ENCODE data around the gene MXRA7. TPM values are rescaled to one million over a fixed set of nuclear protein-coding genes. Genes with fewer than 3 reads are reported as not detected.

Gene MXRA7
- total and polyA plus RNA-seq, 2 donors (not counting 3 experiments of a cell fraction or from before 2014, with no cell fraction given) = 49.5 to 95.8 TPM

DNA sequence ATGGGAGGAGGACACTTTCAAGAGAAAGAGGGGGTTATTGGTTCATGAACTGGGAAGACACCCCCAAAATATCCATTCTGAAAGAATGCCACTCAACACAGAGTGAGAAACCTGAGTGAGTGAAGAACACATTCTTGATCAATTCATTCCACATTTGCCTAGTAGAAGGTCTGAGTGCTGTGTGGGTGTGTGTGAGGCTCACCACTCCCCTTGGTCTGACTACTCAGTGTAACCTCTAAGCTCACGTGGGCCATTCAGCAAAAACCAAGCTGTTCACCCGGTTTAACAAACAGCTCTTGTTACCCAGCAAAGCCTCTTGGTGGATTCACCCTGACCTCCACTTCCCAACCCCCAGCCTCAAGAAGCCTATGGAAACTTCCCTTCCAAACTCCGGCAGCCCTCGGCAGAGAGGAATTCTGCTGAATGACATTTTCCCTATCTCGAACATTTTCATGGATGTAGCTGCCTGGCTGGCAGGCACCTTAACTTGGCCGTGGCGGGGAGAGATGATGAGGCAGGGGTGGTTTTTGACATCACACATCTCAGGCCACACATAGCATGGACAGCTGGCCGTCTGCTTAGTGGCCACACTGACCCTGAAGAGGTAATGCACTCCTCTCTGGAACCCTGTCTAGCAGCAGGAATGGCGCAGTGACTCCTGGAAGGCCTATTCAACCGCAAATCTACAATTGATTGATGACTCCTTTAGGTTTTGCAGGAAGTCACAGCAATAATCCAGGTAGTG is 78.8 kb downstream of the MXRA7 start:
- dilution Hi-C loops (cut with MboI; ENCODE audit: extremely low pct_ligation_motif_present, low sequenced_read_pairs) (no loop called here), intact Hi-C loops (cut with micrococcal nuclease) (no loop called here)
- H3K9me3 ChIP-seq (replicated peaks; ENCODE audit: control insufficient read depth, insufficient read depth, low read length) = no peaks in the 10 kb centered on the region
- H2AFZ ChIP-seq (ENCODE audit: low read depth, low read length) = no peak overlapping the region
- no peak for TF ChIP-seq JUN (IDR thresholded peaks at IDR 0.05; ENCODE audit: borderline replicate concordance, insufficient read depth, insufficient read length, low read depth)
- TF ChIP-seq EZH2 (IDR thresholded peaks at IDR 0.05; ENCODE audit: borderline replicate concordance, low read depth, low read length, severe bottlenecking) = no peak
- TF ChIP-seq GATA2 (IDR thresholded peaks at IDR 0.05; ENCODE audit: insufficient read depth, insufficient read length, low read depth, low read length) = no peak
- no peak for TF ChIP-seq POLR2AphosphoS5 (IDR thresholded peaks at IDR 0.05; ENCODE audit: insufficient read depth, low read depth, low read length)
- no peak for TF ChIP-seq FOS (IDR thresholded peaks at IDR 0.05; ENCODE audit: borderline replicate concordance, insufficient read depth, low read length)
- TF ChIP-seq, protein P1, sequence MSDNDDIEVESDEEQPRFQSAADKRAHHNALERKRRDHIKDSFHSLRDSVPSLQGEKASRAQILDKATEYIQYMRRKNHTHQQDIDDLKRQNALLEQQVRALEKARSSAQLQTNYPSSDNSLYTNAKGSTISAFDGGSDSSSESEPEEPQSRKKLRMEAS (IDR thresholded peaks at IDR 0.05; ENCODE audit: insufficient read depth, insufficient read length) = no peak
- H3K79me2 ChIP-seq (ENCODE audit: control insufficient read depth, insufficient read depth, low read length) = no peaks in the 10 kb centered on the region
- H3K9ac ChIP-seq (replicated peaks; ENCODE audit: extremely low read depth, insufficient read depth, low read length) = no peak overlapping the region
- H3K27ac ChIP-seq (ENCODE audit: insufficient read depth, low read depth, low read length) = no peak overlapping the region
- no peaks in the 10 kb centered on the region for H3K9me1 ChIP-seq (replicated peaks; ENCODE audit: control insufficient read depth, extremely low read depth, insufficient read depth, low read length)
- DNase-seq (ENCODE audit: low read depth, low spot score) (no peak), FAIRE-seq (no peak)
- POLR2A ChIA-PET = no interaction called here
- no peaks in the 10 kb centered on the region for H3K4me1 ChIP-seq (ENCODE audit: control insufficient read depth, extremely low read depth, insufficient read depth, low read length)
- H3K36me3 ChIP-seq (ENCODE audit: control insufficient read depth in 2 of 2, extremely low read depth in 1 of 2, insufficient read depth in 2 of 2, low read length in 2 of 2) = no peaks in the 10 kb centered on the region
- CTCF ChIA-PET = interaction anchor here (1.4 to 5.2 kb wide), 2 partner anchors 8 to 424 kb away, joined by 3 to 30 read pairs; no protein-coding TSS in a partner anchor
- no peaks in the 10 kb centered on the region for H4K20me1 ChIP-seq (replicated peaks; ENCODE audit: control insufficient read depth, extremely low read depth, insufficient read depth, low read length)
- no peak overlapping the region for H3K4me2 ChIP-seq (ENCODE audit: insufficient read depth, low read length)
- peaks cover 0 to 2% of the 10 kb centered on the region in 2 experiments for H3K27me3 ChIP-seq (ENCODE audit: control insufficient read depth in 2 of 2, insufficient read depth in 2 of 2, low read length in 2 of 2)
- H3K4me3 ChIP-seq (replicated peaks in 1 of 3; ENCODE audit: insufficient read depth in 1 of 3, low read depth in 1 of 3, low read length in 3 of 3) = no peak overlapping the region
- BruUV-seq (replicated peaks) = no TSS peak

DNA sequence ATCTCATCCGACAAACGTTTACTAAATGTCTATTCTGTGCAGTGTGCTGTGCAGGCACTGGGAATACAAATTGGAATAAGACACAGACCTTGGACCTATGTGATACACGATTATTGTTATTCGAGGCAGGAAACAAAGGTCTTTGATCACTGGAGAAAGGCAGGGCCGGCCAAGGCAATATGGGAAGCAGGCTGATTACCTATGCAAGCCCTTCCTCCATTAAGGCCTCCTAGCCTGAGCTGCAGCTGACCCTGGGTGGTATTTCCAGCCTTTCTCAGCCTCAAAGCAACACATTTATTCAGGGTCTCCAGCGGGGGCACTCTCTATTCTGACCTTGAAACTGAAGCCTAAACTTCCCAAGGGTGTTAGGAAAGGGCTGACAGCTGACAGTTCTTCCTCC is 80.6 kb downstream of the MXRA7 start:
- no peaks in the 10 kb centered on the region for H3K4me1 ChIP-seq (ENCODE audit: control insufficient read depth, extremely low read depth, insufficient read depth, low read length)
- no peak overlapping the region for H3K27ac ChIP-seq (ENCODE audit: insufficient read depth, low read depth, low read length)
- TF ChIP-seq, protein P1 (IDR thresholded peaks at IDR 0.05; ENCODE audit: insufficient read depth, insufficient read length) = no peak
- TF ChIP-seq, protein P2, sequence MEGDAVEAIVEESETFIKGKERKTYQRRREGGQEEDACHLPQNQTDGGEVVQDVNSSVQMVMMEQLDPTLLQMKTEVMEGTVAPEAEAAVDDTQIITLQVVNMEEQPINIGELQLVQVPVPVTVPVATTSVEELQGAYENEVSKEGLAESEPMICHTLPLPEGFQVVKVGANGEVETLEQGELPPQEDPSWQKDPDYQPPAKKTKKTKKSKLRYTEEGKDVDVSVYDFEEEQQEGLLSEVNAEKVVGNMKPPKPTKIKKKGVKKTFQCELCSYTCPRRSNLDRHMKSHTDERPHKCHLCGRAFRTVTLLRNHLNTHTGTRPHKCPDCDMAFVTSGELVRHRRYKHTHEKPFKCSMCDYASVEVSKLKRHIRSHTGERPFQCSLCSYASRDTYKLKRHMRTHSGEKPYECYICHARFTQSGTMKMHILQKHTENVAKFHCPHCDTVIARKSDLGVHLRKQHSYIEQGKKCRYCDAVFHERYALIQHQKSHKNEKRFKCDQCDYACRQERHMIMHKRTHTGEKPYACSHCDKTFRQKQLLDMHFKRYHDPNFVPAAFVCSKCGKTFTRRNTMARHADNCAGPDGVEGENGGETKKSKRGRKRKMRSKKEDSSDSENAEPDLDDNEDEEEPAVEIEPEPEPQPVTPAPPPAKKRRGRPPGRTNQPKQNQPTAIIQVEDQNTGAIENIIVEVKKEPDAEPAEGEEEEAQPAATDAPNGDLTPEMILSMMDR (IDR thresholded peaks at IDR 0.05; ENCODE audit: extremely low read depth in 1 of 2, insufficient read depth in 1 of 2, low read depth in 1 of 2, low read length in 2 of 2) = no peak
- no peak for TF ChIP-seq MYC (IDR thresholded peaks at IDR 0.05; ENCODE audit: low read depth, low read length)
- no peak for TF ChIP-seq EZH2 (IDR thresholded peaks at IDR 0.05; ENCODE audit: borderline replicate concordance, low read depth, low read length, severe bottlenecking)
- TF ChIP-seq POLR2A (IDR thresholded peaks at IDR 0.05; ENCODE audit: low read depth, low read length) = no peak
- no peak for TF ChIP-seq JUN (IDR thresholded peaks at IDR 0.05; ENCODE audit: borderline replicate concordance, insufficient read depth, insufficient read length, low read depth)
- no peak for TF ChIP-seq FOS (IDR thresholded peaks at IDR 0.05; ENCODE audit: borderline replicate concordance, insufficient read depth, low read length)
- TF ChIP-seq GATA2 (IDR thresholded peaks at IDR 0.05; ENCODE audit: insufficient read depth, insufficient read length, low read depth, low read length) = no peak
- no peak for TF ChIP-seq POLR2AphosphoS5 (IDR thresholded peaks at IDR 0.05; ENCODE audit: insufficient read depth, low read depth, low read length)
- BruUV-seq (replicated peaks) = no TSS peak
- POLR2A ChIA-PET = no interaction called here
- dilution Hi-C loops (cut with MboI; ENCODE audit: extremely low pct_ligation_motif_present, low sequenced_read_pairs) = no loop called here
- intact Hi-C loops (cut with micrococcal nuclease) = no loop called here
- no peak for DNase-seq (ENCODE audit: low read depth, low spot score)
- H3K9me3 ChIP-seq (replicated peaks; ENCODE audit: control insufficient read depth, insufficient read depth, low read length) = no peaks in the 10 kb centered on the region
- no peak for FAIRE-seq
- no peaks in the 10 kb centered on the region for H3K36me3 ChIP-seq (ENCODE audit: control insufficient read depth in 2 of 2, extremely low read depth in 1 of 2, insufficient read depth in 2 of 2, low read length in 2 of 2)
- H3K4me2 ChIP-seq (ENCODE audit: insufficient read depth, low read length) = no peak overlapping the region
- H3K9ac ChIP-seq (replicated peaks; ENCODE audit: extremely low read depth, insufficient read depth, low read length) = no peak overlapping the region
- H3K9me1 ChIP-seq (replicated peaks; ENCODE audit: control insufficient read depth, extremely low read depth, insufficient read depth, low read length) = no peaks in the 10 kb centered on the region
- no peak overlapping the region for H3K4me3 ChIP-seq (replicated peaks in 1 of 3; ENCODE audit: insufficient read depth in 1 of 3, low read depth in 1 of 3, low read length in 3 of 3)
- H3K27me3 ChIP-seq (ENCODE audit: control insufficient read depth in 2 of 2, insufficient read depth in 2 of 2, low read length in 2 of 2) = peaks cover 0 to 2% of the 10 kb centered on the region in 2 experiments
- no peaks in the 10 kb centered on the region for H4K20me1 ChIP-seq (replicated peaks; ENCODE audit: control insufficient read depth, extremely low read depth, insufficient read depth, low read length)
- no peak overlapping the region for H2AFZ ChIP-seq (ENCODE audit: low read depth, low read length)
- CTCF ChIA-PET = interaction anchor here (0.8 kb wide), 1 partner anchor 71 kb away, joined by 3 read pairs; no protein-coding TSS in a partner anchor
- no peaks in the 10 kb centered on the region for H3K79me2 ChIP-seq (ENCODE audit: control insufficient read depth, insufficient read depth, low read length)
